ENCODE results near the gene SYT17.
"Not testable (repeated sequence)": the region's sequence is repeated elsewhere in the genome, so short reads cannot be mapped to it uniquely, and the experiment has no call there.

SYT17 gene

GRCh38 chr16:19174478-19174877 lies 6.4 kb downstream of the SYT17 start:
- DNase-seq (ENCODE audit: low read depth): no peak

GRCh38 chr16:19175492-19176262 lies 7.6 kb downstream of the SYT17 start:
- DNase-seq (ENCODE audit: low read depth): no peak

GRCh38 chr16:19177111-19177739 lies 9.2 kb downstream of the SYT17 start:
- no peak for DNase-seq (ENCODE audit: low read depth)

- no peak for DNase-seq (ENCODE audit: low read depth)
Observed at GRCh38 chr16:19179546-19180490, 11.8 kb downstream of the SYT17 start.

GRCh38 chr16:19180741-19181140 lies 12.7 kb downstream of the SYT17 start:
- DNase-seq (ENCODE audit: low read depth): no peak

GRCh38 chr16:19182481-19182880 lies 14.4 kb downstream of the SYT17 start:
- no peak for DNase-seq (ENCODE audit: low read depth)

- no peak for DNase-seq (ENCODE audit: low read depth)
Observed at GRCh38 chr16:19183187-19183586, 15.1 kb downstream of the SYT17 start.

GRCh38 chr16:19184823-19185509 lies 16.9 kb downstream of the SYT17 start:
- DNase-seq (ENCODE audit: low read depth): no peak

- no peak for DNase-seq (ENCODE audit: low read depth)
Observed at GRCh38 chr16:19185510-19185851, 17.4 kb downstream of the SYT17 start.

GRCh38 chr16:19186408-19186807 lies 18.4 kb downstream of the SYT17 start:
- DNase-seq (ENCODE audit: low read depth): no peak

GRCh38 chr16:19187961-19188360 lies 19.9 kb downstream of the SYT17 start:
- not testable (repeated sequence) for DNase-seq (ENCODE audit: low read depth)

GRCh38 chr16:19188406-19188805 lies 20.4 kb downstream of the SYT17 start:
- DNase-seq (ENCODE audit: low read depth): no peak

- no peak for DNase-seq (ENCODE audit: low read depth)
Observed at GRCh38 chr16:19192865-19193264, 24.8 kb downstream of the SYT17 start.

- no peak for DNase-seq (ENCODE audit: low read depth)
Observed at GRCh38 chr16:19196871-19197270, 28.8 kb downstream of the SYT17 start.

- no peak for DNase-seq (ENCODE audit: low read depth)
Observed at GRCh38 chr16:19203374-19203966, 35.4 kb downstream of the SYT17 start.

GRCh38 chr16:19210280-19210924 lies 42.4 kb downstream of the SYT17 start:
- DNase-seq (ENCODE audit: low read depth): no peak

- no peak for DNase-seq (ENCODE audit: low read depth)
Observed at GRCh38 chr16:19210968-19211367, 42.9 kb downstream of the SYT17 start.

- no peak for DNase-seq (ENCODE audit: low read depth)
Observed at GRCh38 chr16:19212059-19212458, 44.0 kb downstream of the SYT17 start.

- DNase-seq (ENCODE audit: low read depth): no peak
Observed at GRCh38 chr16:19213885-19214284, 45.8 kb downstream of the SYT17 start.

GRCh38 chr16:19215705-19216104 lies 47.7 kb downstream of the SYT17 start:
- no peak for DNase-seq (ENCODE audit: low read depth)

GRCh38 chr16:19218581-19218980 lies 50.5 kb downstream of the SYT17 start:
- no peak for DNase-seq (ENCODE audit: low read depth)

All from GM04503 (cell line).